ENCODE data around the gene FHIT. TPM values are rescaled to one million over a fixed set of nuclear protein-coding genes. Genes with fewer than 3 reads are reported as not detected.

The FHIT gene
- polyA plus RNA-seq, 1 of the 3 experiments (the other 2 are of a cell fraction) = 0.41 TPM

DNA sequence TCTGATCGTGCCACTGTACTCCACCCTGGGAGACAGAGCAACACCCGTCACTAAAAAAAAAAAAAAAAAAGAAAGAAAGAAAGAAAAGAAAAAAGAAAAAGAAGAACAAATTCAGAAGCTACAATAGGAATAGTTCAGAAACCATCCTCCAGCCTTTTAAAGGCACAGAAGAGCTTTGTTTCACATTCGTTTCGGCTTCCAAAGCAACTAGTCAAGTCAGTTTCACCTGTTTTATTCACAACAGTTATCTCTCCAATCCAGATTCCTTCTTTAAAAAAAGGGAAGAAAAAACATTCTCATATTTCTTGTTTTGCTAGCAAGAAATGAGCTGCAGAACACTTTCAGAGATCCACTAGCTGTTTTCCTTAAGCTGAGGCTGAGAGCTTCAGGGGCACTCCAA, 1433.7 kb downstream of the FHIT start (continued):
- TF ChIP-seq, protein P1, sequence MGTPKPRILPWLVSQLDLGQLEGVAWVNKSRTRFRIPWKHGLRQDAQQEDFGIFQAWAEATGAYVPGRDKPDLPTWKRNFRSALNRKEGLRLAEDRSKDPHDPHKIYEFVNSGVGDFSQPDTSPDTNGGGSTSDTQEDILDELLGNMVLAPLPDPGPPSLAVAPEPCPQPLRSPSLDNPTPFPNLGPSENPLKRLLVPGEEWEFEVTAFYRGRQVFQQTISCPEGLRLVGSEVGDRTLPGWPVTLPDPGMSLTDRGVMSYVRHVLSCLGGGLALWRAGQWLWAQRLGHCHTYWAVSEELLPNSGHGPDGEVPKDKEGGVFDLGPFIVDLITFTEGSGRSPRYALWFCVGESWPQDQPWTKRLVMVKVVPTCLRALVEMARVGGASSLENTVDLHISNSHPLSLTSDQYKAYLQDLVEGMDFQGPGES (IDR thresholded peaks at IDR 0.05; ENCODE audit: low read depth, low read length) = no peak
- TF ChIP-seq, protein P2, sequence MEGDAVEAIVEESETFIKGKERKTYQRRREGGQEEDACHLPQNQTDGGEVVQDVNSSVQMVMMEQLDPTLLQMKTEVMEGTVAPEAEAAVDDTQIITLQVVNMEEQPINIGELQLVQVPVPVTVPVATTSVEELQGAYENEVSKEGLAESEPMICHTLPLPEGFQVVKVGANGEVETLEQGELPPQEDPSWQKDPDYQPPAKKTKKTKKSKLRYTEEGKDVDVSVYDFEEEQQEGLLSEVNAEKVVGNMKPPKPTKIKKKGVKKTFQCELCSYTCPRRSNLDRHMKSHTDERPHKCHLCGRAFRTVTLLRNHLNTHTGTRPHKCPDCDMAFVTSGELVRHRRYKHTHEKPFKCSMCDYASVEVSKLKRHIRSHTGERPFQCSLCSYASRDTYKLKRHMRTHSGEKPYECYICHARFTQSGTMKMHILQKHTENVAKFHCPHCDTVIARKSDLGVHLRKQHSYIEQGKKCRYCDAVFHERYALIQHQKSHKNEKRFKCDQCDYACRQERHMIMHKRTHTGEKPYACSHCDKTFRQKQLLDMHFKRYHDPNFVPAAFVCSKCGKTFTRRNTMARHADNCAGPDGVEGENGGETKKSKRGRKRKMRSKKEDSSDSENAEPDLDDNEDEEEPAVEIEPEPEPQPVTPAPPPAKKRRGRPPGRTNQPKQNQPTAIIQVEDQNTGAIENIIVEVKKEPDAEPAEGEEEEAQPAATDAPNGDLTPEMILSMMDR (IDR thresholded peaks at IDR 0.05) = no peak

DNA sequence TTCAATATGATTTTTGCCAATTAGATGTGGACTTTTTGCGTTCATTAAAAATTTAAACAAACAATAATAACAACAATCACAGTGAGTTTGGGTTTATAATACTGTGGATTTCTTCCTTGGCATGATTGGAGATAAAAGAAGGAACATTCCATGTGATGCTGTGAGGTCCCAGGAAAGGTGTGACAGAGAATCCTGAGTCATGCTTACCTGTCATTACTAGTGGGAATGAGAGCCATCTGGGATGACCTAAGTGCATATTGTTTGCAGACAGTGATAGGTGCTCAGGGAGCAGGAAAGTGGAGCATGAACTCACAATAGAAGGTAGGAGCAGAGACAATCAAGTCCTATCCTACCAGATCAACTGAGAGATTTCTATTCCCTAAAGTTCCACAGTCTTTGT, 1434.9 kb downstream of the FHIT start:
- WGBS (ENCODE audit: low lambda C conversion rate) = 86% methylated on average over 1 of the region's 1 CpG

More for the DNA sequence above, 1434.9 kb downstream of the FHIT start:
- no peak overlapping the region for H3K4me2 ChIP-seq
- H3K9me2 ChIP-seq = no peaks in the 10 kb centered on the region
- no peaks in the 10 kb centered on the region for H3K79me2 ChIP-seq (ENCODE audit: insufficient read depth)
- POLR2A ChIA-PET = no interaction called here
- peaks cover 17% of the 10 kb centered on the region for H3F3A ChIP-seq (replicated peaks; ENCODE audit: insufficient read depth)
- no peaks in the 10 kb centered on the region for H4K20me1 ChIP-seq (ENCODE audit: insufficient read depth)
- H3K9me3 ChIP-seq = no peaks in the 10 kb centered on the region
- no peaks in the 10 kb centered on the region for H3K27me3 ChIP-seq (ENCODE audit: insufficient read depth)
- CTCF ChIA-PET = no interaction called here
- TF ChIP-seq RAD21 (IDR thresholded peaks at IDR 0.05; ENCODE audit: low read length) (no peak), NFIC (IDR thresholded peaks at IDR 0.05; ENCODE audit: borderline replicate concordance) (no peak), MXI1 (IDR thresholded peaks at IDR 0.05; ENCODE audit: low read depth, low read length) (no peak), SIN3A (IDR thresholded peaks at IDR 0.05; ENCODE audit: borderline replicate concordance, low read depth, low read length) (no peak), EP300 (IDR thresholded peaks at IDR 0.05; ENCODE audit: borderline replicate concordance in 1 of 2, low read depth in 1 of 2, low read length in 1 of 2) (no peak), CHD2 (IDR thresholded peaks at IDR 0.05; ENCODE audit: low read length, partially characterized antibody) (no peak)
- TF ChIP-seq, protein P3, sequence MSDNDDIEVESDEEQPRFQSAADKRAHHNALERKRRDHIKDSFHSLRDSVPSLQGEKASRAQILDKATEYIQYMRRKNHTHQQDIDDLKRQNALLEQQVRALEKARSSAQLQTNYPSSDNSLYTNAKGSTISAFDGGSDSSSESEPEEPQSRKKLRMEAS (IDR thresholded peaks at IDR 0.05; ENCODE audit: low read depth) = no peak
- TF ChIP-seq, protein P4, sequence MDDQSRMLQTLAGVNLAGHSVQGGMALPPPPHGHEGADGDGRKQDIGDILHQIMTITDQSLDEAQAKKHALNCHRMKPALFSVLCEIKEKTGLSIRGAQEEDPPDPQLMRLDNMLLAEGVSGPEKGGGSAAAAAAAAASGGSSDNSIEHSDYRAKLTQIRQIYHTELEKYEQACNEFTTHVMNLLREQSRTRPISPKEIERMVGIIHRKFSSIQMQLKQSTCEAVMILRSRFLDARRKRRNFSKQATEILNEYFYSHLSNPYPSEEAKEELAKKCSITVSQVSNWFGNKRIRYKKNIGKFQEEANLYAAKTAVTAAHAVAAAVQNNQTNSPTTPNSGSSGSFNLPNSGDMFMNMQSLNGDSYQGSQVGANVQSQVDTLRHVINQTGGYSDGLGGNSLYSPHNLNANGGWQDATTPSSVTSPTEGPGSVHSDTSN (IDR thresholded peaks at IDR 0.05) = no peak
- TF ChIP-seq, protein P5, sequence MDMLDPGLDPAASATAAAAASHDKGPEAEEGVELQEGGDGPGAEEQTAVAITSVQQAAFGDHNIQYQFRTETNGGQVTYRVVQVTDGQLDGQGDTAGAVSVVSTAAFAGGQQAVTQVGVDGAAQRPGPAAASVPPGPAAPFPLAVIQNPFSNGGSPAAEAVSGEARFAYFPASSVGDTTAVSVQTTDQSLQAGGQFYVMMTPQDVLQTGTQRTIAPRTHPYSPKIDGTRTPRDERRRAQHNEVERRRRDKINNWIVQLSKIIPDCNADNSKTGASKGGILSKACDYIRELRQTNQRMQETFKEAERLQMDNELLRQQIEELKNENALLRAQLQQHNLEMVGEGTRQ (IDR thresholded peaks at IDR 0.05; ENCODE audit: borderline replicate concordance, low read depth, low read length) = no peak
- peaks cover 17 to 21% of the 10 kb centered on the region in 2 experiments for H3K4me1 ChIP-seq (ENCODE audit: control insufficient read depth in 1 of 2, insufficient read depth in 2 of 2, low read depth in 1 of 2, low read length in 1 of 2)
- no peaks in the 10 kb centered on the region for H3K36me3 ChIP-seq (replicated peaks in 1 of 2; ENCODE audit: control insufficient read depth in 1 of 2, insufficient read depth in 2 of 2, low read length in 1 of 2)
- no peak overlapping the region for H3K9ac ChIP-seq
- H3K27ac ChIP-seq (ENCODE audit: low read depth in 2 of 2, low read length in 1 of 2) = no peak overlapping the region
- no peak for DNase-seq
- no peak overlapping the region for H3K4me3 ChIP-seq (ENCODE audit: low read depth in 2 of 2, low read length in 1 of 2)
- H2AFZ ChIP-seq (ENCODE audit: low read depth) = no peak overlapping the region
